DMS153 (cell line): ENCODE results near the gene SRR.
"Not testable (repeated sequence)": the region's sequence is repeated elsewhere in the genome, so short reads cannot be mapped to it uniquely, and the experiment has no call there.

Experiments
- DNase-seq: peaks from one replicate; lab custom pipeline; 2025; lab: John Stamatoyannopoulos, UW

SRR gene, protein sequence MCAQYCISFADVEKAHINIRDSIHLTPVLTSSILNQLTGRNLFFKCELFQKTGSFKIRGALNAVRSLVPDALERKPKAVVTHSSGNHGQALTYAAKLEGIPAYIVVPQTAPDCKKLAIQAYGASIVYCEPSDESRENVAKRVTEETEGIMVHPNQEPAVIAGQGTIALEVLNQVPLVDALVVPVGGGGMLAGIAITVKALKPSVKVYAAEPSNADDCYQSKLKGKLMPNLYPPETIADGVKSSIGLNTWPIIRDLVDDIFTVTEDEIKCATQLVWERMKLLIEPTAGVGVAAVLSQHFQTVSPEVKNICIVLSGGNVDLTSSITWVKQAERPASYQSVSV

DNA sequence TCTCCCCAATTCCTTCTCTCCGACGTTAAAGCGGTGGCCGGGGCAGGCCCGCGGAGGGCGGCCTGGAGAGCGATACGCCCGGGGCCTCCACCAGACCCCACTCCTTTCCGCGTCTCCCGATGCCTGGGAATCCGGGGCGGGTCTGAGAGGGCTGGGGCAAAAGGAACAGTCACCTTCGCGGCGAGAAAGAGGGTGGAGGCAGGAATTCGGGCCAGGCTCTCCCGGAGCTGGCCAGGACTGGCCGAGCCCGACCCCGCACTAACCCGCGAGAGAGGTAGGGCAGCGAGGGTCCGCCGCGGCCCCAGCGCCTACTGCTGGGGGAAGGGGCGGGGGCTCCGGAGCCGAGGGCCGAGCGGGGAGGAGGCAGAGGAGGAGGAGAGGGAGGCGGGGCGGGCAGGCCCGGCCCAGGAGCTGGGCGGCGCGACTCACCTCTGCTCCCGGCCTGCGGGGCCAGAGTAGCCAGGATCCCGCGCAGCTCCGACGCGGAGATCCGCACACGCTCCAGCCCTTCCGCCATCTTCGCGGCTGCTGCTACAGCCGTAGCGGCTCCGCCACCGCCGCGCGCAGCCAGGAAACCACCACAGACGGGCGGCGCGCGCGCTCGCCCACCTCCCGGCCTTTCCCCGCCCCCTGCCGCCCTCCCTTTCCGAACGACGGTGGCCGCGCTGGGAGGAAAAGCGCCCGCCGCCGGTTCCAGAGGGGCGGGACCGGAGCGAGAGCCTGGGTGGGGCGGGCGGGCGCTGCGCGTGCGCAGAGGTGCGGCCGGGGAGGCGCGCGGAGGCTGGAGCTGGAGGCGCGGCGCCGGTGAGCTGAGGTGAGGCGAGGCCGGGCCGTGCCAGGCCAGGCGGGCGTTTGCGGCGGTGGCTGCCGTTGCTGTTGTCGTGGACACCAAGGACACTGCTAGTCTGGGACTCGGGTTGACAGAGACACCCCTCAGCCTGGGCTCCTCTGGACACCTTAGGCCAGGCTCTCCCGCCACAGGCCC is at the start of gene SRR, which contains the start of gene SMG6:
Gene SRR (plus strand): TSS at position 747 of the 985 bp plus-strand sequence. CDS start 11,611 bp downstream, outside the sequence.
Gene SMG6 (minus strand): TSS at position 582 of the 985 bp plus-strand sequence. CDS start 65 bp downstream, at position 517.
- DNase-seq: peak; percentile 31

- DNase-seq: not testable (repeated sequence)
Observed at GRCh38 chr17:2258830-2259229, 44.9 kb upstream of the SRR start.

DNA sequence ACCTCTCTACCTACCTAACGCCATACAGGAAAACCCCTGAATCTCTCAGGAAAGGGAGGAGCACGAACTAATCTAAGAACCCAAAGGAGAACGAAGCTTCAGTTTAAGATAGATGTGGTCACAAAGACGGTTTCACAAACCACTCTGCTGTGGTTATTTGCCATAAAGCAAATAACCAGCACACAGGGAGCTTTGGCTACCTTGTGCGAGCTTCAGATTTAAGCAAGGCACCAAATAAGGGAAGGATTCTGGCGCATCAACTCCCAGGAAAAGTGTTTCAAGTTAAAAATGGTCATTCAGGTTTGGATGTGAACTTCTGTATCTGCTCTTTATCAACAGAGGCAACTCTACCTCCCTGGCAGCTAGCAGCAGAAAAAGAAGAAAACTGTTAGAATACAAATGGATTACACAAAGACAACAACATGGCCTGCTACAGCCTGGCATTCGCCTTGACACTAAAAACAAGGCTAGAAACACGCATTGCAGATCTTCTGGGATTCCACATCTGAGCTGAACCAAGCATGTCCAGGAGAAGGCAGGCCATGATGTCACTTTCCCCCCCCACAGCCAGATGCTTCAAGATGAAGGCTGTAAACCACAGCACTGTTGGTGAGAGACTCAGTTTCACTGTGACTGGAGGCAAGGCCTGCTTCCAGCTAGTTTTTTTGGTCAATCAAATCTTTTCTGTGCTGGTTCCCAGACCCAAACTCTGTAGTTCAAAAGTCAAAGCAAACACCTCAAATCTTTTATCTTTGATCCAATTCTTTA is 43.8 kb upstream of the SRR start:
- no peak for DNase-seq

- no peak for DNase-seq
Observed at GRCh38 chr17:2262135-2262587, 41.6 kb upstream of the SRR start.

DNA sequence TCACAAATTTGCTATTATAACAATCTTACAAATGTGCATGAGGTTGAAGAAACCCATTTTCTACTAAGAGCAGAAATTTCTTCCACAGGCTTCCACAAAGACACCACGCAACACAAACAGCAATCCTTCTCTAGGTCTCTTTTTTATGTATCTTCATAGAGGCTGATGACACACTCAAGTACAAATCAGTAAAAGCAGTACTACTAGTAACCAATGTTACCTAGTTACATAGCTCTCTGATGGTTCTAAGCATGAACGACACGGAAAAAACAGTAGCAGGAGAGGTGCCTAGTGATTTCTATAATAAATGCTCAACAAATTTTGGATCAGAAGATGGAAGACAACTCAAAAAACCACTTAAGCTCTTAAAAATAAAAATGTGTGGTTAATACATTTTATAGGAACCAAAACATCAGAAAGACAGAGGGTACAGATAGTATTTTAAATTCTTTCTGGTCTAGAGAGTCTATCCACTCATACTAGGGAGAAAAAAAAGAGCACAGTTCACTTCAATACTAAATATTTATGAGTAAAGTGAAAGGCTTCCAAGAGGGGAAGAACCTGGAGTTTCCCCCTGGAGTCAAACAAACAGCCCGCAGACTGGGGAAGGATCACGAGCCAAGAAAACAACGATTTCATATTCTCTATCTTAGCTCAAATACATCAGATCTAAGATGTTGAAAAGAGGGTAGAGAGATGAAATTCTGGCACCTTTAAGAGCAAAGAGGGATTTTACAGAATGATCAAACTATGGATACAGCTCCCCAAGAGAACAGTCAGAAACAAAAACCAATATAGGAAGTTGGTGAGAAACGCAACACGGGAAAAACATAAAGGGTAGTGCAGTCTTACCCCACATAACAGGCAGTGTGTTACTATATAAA is 40.3 kb upstream of the SRR start:
- DNase-seq: no peak

DNA sequence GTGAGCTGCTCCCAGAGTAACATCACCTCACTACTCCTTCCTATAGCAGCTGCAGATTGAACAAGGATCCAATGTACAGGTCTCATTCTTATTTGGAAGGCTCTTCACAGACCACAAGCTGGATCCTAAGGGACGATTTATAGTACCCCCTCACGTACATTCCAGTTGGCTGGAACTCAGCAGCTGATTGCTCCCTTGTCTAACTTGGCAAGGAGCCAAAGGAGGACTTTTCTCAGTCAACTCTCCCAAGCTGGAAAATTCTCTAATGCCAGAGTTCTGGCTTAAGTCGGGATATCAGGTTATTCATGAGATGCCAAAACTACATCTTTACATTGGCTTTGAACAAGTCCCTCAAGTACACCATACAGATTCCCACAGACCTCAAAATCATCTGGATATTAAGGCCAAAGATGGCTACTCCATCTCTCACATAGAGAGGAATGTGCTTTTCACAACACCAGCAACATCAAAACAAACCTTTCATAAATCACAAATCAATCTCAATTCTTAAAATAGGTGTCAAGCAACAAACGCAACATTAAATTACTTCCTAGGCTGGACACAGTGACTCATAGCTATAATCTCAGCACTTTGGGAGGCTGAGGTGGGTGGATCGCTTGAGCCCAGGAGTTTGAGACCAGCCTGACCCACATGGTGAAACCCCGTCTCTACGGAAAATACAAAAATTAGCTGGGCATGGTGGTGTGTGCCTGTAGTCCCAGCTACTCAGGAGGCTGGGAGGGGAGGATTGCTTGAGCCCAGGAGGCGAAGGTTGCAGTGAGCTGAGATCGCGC is 39.5 kb upstream of the SRR start:
- DNase-seq: no peak

DNA sequence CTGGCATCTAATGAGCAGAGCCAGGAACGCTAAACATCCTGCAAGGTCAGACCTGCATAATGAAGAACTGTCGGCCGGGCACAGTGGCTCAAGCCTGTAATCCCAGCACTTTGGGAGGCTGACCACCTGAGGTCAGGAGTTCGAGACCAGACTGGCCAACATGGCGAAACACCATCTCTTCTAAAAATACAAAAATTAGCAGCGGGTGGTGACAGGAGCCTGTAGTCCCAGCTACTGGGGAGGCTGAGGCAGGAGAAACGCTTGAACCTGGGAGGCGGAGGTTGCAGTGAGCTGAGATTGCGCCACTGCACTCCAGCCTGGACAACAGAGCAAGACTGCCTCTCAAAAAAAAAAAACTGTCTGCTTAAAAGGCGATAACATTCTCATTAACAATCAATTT is 38.6 kb upstream of the SRR start:
- DNase-seq: not testable (repeated sequence)

- DNase-seq: no peak
Observed at GRCh38 chr17:2266045-2266864, 37.5 kb upstream of the SRR start.

GRCh38 chr17:2266865-2267228 is 36.9 kb upstream of the SRR start:
- DNase-seq: no peak

- DNase-seq: no peak
Observed at GRCh38 chr17:2267354-2267753, 36.4 kb upstream of the SRR start.

DNA sequence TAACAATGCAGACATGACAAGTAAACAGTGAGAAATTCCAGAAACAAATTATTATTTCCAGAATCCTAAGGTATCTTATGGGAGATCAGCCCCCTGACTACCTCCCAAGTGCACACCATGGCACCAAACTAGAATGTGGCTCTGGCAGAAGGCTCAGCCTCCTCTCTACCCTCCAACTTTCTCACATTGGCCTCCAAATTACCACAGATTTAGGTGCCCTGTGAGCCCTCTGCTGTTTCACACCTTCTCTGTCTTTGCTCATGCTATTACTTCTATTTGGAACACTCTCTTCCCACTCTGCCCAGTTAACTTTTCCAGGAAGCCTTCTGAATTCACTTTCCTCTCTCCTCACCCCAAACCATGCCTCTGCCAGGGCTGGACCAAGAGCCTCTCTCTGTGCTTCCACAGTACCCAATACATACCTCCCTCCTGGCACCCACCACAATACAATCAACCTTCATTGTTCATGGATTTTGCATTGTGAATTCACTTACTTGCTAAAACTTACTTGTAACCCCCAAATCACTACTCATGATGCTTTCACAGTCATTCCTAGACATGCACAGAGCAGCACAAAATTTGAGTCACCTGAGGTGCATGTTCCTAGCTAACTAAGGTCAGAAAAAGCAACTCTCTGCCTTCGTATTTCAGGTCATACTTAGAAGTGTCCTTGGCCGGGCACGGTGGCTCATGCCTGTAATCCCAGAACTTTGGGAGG is 31.6 kb upstream of the SRR start:
- DNase-seq: no peak

- no peak for DNase-seq
Observed at GRCh38 chr17:2274414-2274813, 29.3 kb upstream of the SRR start.

- DNase-seq: no peak
Observed at GRCh38 chr17:2275722-2276121, 28.0 kb upstream of the SRR start.

DNA sequence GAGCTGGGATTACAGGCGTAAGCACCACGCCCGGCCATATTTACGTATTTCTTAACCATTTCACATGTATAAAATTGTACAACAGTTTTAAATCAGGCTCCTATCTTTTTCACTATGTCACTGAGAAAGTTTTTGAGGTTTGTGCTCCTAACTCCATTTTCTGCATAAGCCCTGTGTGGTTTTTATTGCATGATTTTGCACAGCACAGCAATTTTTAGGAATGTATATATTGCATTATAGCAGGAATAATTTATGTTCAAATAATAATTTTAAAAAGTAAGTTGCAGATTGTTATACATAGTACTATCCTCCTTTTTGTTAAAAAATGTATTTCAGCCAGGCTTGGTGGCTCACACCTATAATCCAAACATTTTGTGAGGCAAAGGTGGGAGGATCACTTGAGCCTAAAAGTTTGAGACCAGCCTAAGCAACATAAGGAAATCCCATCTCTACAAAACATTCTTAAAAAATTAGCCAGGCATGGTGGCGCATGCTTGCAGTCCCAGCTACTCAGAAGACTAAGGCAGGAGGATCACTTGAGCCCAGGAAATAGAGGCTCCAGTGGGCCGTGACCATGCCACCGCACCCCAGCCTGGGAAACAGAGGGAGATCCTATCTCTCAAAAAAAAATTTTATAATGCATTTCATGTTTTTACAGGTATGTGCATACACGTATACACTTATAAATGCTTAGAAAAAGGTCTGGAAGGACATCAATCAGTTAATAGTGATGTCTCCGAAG is 26.1 kb upstream of the SRR start:
- DNase-seq: no peak

GRCh38 chr17:2279707-2280106 is 24.0 kb upstream of the SRR start:
- no peak for DNase-seq

DNA sequence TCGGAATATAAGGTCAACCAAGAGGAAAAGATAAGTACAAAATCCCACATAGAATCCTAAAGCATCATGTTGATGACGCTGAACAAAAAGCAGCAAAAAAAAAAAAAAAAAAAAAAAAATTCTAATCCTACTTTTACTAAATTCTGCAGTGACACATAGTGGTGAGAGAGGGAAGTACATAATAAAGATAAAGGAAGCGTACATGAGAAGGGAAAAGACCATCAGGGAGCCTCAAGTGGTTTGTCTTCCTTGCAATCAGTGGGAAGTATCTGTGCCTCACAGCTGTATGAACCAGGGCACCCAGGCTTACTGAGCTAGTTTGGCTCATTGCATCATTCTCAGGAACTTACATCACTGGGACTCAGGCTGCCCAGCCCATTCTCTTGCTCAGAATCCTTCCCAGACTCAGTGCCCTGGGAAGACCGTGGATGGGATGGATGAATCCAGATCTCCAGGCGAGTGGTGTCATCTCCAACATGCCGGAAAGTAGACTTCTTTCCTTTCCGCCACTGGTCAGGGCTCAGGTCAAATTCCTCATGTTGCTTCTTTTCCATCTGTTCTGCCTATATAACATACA is 21.4 kb upstream of the SRR start:
- no peak for DNase-seq

DNA sequence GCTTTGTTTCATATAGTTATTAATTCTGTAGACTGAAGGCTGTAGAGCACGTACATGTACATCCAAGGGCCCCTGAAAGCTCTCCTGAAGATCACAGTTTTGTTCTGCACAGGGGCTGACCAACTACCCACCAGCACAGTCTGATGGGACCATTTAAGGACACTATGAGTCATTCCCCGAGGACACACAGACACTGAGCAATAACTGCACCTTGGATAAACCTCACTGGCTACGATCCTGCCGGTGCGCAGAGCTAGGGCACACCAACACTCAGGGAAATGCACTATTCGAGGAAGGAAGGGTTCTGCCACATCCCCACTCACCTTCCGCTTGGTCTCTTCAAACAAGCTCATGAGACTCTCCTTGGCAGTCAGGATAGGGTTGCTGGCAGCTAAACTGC is 20.4 kb upstream of the SRR start:
- DNase-seq: no peak
